ENCODE measurements around the gene HLA-DPB1. TPM values are rescaled to one million over a fixed set of nuclear protein-coding genes. Genes with fewer than 3 reads are reported as not detected.

Gene HLA-DPB1
- total and polyA plus RNA-seq, 9 of the 15 experiments (the other 6 are each of a cell fraction or from before 2014, with no cell fraction given): 0.07 to 1.2 (median 0.51) TPM

GRCh38 chr6:33088258-33088930 is 12.6 kb downstream of the HLA-DPB1 start (continued):
- TF ChIP-seq ZNF407 (IDR thresholded peaks at IDR 0.05; ENCODE audit: low read depth) (no peak), ZNF3 (CRISPR knock-in tag; IDR thresholded peaks at IDR 0.05) (no peak), TSC22D4 (tag; IDR thresholded peaks at IDR 0.05) (no peak), ZNF140 (CRISPR knock-in tag; IDR thresholded peaks at IDR 0.05) (no peak), YY1 (IDR thresholded peaks at IDR 0.05; ENCODE audit: borderline replicate concordance in 1 of 3, control insufficient read depth in 1 of 3, extremely low read depth in 1 of 3, insufficient read depth in 3 of 3, insufficient read length in 1 of 3, insufficient replicate concordance in 2 of 3, low read depth in 1 of 3, low read length in 2 of 3) (no peak)

All from K562 (cell line).